K562 (cell line): ENCODE measurements around the gene TCEA3. TPM values are rescaled to one million over a fixed set of nuclear protein-coding genes. Genes with fewer than 3 reads are reported as not detected.
A peak's percentile ranks its signal among the peaks of the same experiment; 100 is the strongest.

Experiments used
- ARNT ChIP-seq, 2 experiments: fragments of 450-650 bp; IDR thresholded peaks; 2 replicates each; pipeline ENCODE4 v1.6.1; 2016; ENCODE audit warnings: mild to moderate bottlenecking in 1 of 2
- C11orf30 ChIP-seq: fragments of 450-650 bp; IDR thresholded peaks from 2 replicates; pipeline ENCODE4 v1.6.1; 2016; ENCODE audit warnings: low read depth, mild to moderate bottlenecking
- CHAMP1 ChIP-seq: fragments of 450-650 bp; IDR thresholded peaks from 2 replicates; pipeline ENCODE4 v1.6.1; 2016; ENCODE audit warnings: mild to moderate bottlenecking
- CTCFL ChIP-seq: IDR thresholded peaks from 2 replicates; pipeline ENCODE4 v1.6.1; 2011; ENCODE audit warnings: borderline replicate concordance, low read depth, mild to moderate bottlenecking, moderate library complexity, low read length; ENCODE audit not compliant: insufficient read depth, poor library complexity, severe bottlenecking
- DPF2 ChIP-seq: fragments of 450-650 bp; IDR thresholded peaks from 2 replicates; pipeline ENCODE4 v1.6.1; 2016
- EWSR1 ChIP-seq: fragments of 450-650 bp; IDR thresholded peaks from 2 replicates; pipeline ENCODE4 v1.6.1; 2018; ENCODE audit warnings: borderline replicate concordance, mild to moderate bottlenecking, low read depth, moderate library complexity; ENCODE audit not compliant: partially characterized antibody
- L3MBTL2 ChIP-seq: fragments of 450-650 bp; IDR thresholded peaks from 2 replicates; pipeline ENCODE4 v1.6.1; 2016; ENCODE audit warnings: mild to moderate bottlenecking, moderate library complexity
- NR2F6 ChIP-seq: fragments of 450-650 bp; formaldehyde crosslinking; IDR thresholded peaks from 2 replicates; pipeline ENCODE4 v1.4.0; 2020; ENCODE audit warnings: mild to moderate bottlenecking
- NR4A1 ChIP-seq, 2 experiments: fragments of 250-450 bp in 1 of 2; fragments of 450-650 bp in 1 of 2; sonication (Bioruptor Pico) in 1 of 2; IDR thresholded peaks; 2 replicates each; pipeline versions ENCODE4 v1.4.0 to v1.6.1; 2016 to 2020; ENCODE audit warnings: mild to moderate bottlenecking in 2 of 2, missing compliant biosample characterization in 1 of 2, missing genetic modification characterization in 1 of 2, moderate library complexity in 1 of 2
- OTX1 ChIP-seq: fragments of 450-650 bp; formaldehyde crosslinking; IDR thresholded peaks from 2 replicates; pipeline ENCODE4 v1.4.0; 2022; ENCODE audit warnings: mild to moderate bottlenecking
- SIX5 ChIP-seq, 2 experiments: IDR thresholded peaks; 2 replicates each; pipeline ENCODE4 v1.6.1; 2011; ENCODE audit warnings: low read length in 2 of 2, borderline replicate concordance in 1 of 2, low read depth in 1 of 2, mild to moderate bottlenecking in 1 of 2, moderate library complexity in 1 of 2; ENCODE audit not compliant: insufficient read depth in 1 of 2
- U2AF2 ChIP-seq: fragments of 200-400 bp; formaldehyde crosslinking; optimal IDR thresholded peaks from 2 replicates; pipeline ENCODE3; 2017; ENCODE audit warnings: low read depth, mild to moderate bottlenecking, low read length
- XRCC4 ChIP-seq: IDR thresholded peaks from one replicate; pipeline ENCODE4 v1.6.1; 2011; ENCODE audit not compliant: insufficient read depth, insufficient read length; ENCODE audit errors: extremely low read depth
- ZNF609 ChIP-seq: sonication (generic); formaldehyde crosslinking; IDR thresholded peaks from 2 replicates; pipeline ENCODE4 v1.8.1; 2023; ENCODE audit warnings: missing genetic modification reagents, mild to moderate bottlenecking, borderline replicate concordance
- ZNF644 ChIP-seq: fragments of 200-800 bp; sonication (Bioruptor generic); IDR thresholded peaks from 2 replicates; pipeline ENCODE4 v1.6.1; 2016; ENCODE audit warnings: low read depth, missing genetic modification characterization, missing compliant biosample characterization
- ZNF785 ChIP-seq: fragments of 250-450 bp; sonication (Bioruptor Pico); IDR thresholded peaks from 2 replicates; pipeline ENCODE4 v1.4.0; 2020; ENCODE audit warnings: mild to moderate bottlenecking
- polyA plus RNA-seq, 8 experiments: library from polyadenylated mRNA; depleted of rRNA in 4 of 8; stranded (reverse) in 5 of 8; unstranded in 3 of 8; fragments of >200 nt; fragmentation: Nextera tagmentation in 2 of 8; fragmentation: Illumina TruSeq in 1 of 8; extraction: Ambion mirVana in 2 of 8; extraction: Trizol in 1 of 8; gene quantifications; 2 replicates each; pipeline versions ENCODE4 v1.2.1 to v1.2.3, GENCODE V29; 2011 to 2014; ENCODE audit warnings: inconsistent platforms in 1 of 8, missing spikeins in 1 of 8
- total RNA-seq, 7 experiments: library from RNA; depleted of rRNA in 6 of 7; stranded (reverse); fragments of >200 nt in 6 of 7; fragmentation: Illumina TruSeq in 2 of 7; extraction: Trizol in 2 of 7; gene quantifications; 2 replicates each; pipeline versions ENCODE4 v1.2.1 to v1.2.3, GENCODE V29; 2011 to 2021; ENCODE audit warnings: low replicate concordance in 1 of 7

Gene TCEA3
- total and polyA plus RNA-seq, 9 of the 15 experiments (the other 6 are each of a cell fraction or from before 2014, with no cell fraction given) = 0.03 to 0.55 (median 0.36) TPM

GRCh38 chr1:23370709-23371584, 53.6 kb downstream of the TCEA3 start (continued):
- TF ChIP-seq ZNF609 (CRISPR knock-in tag) (no peak), EWSR1 (no peak), XRCC4 (no peak), NR4A1 (CRISPR knock-in tag; IDR thresholded peaks at IDR 0.05) (no peak), NR4A1 (tag; IDR thresholded peaks at IDR 0.05) (no peak), L3MBTL2 (0 out of 2 replicates have a peak, but pooled peaks have one; percentile 23), SIX5 (IDR thresholded peaks at IDR 0.05; ENCODE audit: borderline replicate concordance in 1 of 2, insufficient read depth in 1 of 2, low read depth in 1 of 2, low read length in 2 of 2) (no peak), ARNT (IDR thresholded peaks at IDR 0.05) (no peak), NR2F6 (no peak), CHAMP1 (no peak), U2AF2 (no peak), OTX1 (CRISPR knock-in tag) (no peak), ZNF644 (no peak), C11orf30 (peak; percentile 50; the same call in 1 of the 2 replicates), CTCFL (no peak), DPF2 (peak; percentile 56; the same call in 1 of the 2 replicates), ZNF785 (no peak)
